Putamen (tissue), 1 donor: ENCODE measurements around the gene ACSM3.
"Not testable (repeated sequence)": the region's sequence is repeated elsewhere in the genome, so short reads cannot be mapped to it uniquely, and the experiment has no call there.

ENCODE experiments used
- DNase-seq: peaks from one replicate; pipeline ENCODE4 v3.0.0-alpha.2; 2016; ENCODE audit warnings: low spot score

Gene ACSM3

GRCh38 chr16:20763461-20764232, at the start of gene ACSM3:
TSS of gene ACSM3 (plus strand) at chr16:20764014. CDS start at chr16:20770035, 6,021 bp downstream.
- no peak for DNase-seq

- DNase-seq: not testable (repeated sequence)
Measured at GRCh38 chr16:20717718-20718117, 46.1 kb upstream of the ACSM3 start.

- DNase-seq: no peak
Measured at GRCh38 chr16:20720251-20720650, 43.6 kb upstream of the ACSM3 start.

- no peak for DNase-seq
Measured at GRCh38 chr16:20726661-20727060, 37.2 kb upstream of the ACSM3 start.

GRCh38 chr16:20727181-20727580, 36.6 kb upstream of the ACSM3 start:
- no peak for DNase-seq

GRCh38 chr16:20729141-20729540, 34.7 kb upstream of the ACSM3 start:
- DNase-seq: no peak

- no peak for DNase-seq
Measured at GRCh38 chr16:20734056-20734455, 29.8 kb upstream of the ACSM3 start.

GRCh38 chr16:20734782-20735181, 29.0 kb upstream of the ACSM3 start:
- DNase-seq: no peak

GRCh38 chr16:20735490-20735889, 28.3 kb upstream of the ACSM3 start:
- no peak for DNase-seq

- no peak for DNase-seq
Measured at GRCh38 chr16:20740007-20740883, 23.6 kb upstream of the ACSM3 start.

- peak; percentile 84 for DNase-seq
Measured at GRCh38 chr16:20740901-20741521, 22.8 kb upstream of the ACSM3 start.

- DNase-seq: peak; percentile 94
Measured at GRCh38 chr16:20741554-20742285, 22.1 kb upstream of the ACSM3 start, which contains the start of gene THUMPD1. TSS of gene THUMPD1 (minus strand) at chr16:20741818. CDS start at chr16:20741739, 79 bp downstream.

- DNase-seq: no peak
Measured at GRCh38 chr16:20743591-20743990, 20.2 kb upstream of the ACSM3 start.

- no peak for DNase-seq
Measured at GRCh38 chr16:20744922-20745440, 18.8 kb upstream of the ACSM3 start.

- DNase-seq: no peak
Measured at GRCh38 chr16:20746461-20746860, 17.4 kb upstream of the ACSM3 start.

GRCh38 chr16:20747030-20747816, 16.6 kb upstream of the ACSM3 start:
- DNase-seq: no peak

GRCh38 chr16:20749474-20749873, 14.3 kb upstream of the ACSM3 start:
- DNase-seq: no peak

GRCh38 chr16:20750558-20750957, 13.3 kb upstream of the ACSM3 start:
- no peak for DNase-seq

GRCh38 chr16:20753727-20754126, 10.1 kb upstream of the ACSM3 start:
- DNase-seq: no peak

GRCh38 chr16:20755238-20755637, 8.6 kb upstream of the ACSM3 start:
- DNase-seq: no peak

- not testable (repeated sequence) for DNase-seq
Measured at GRCh38 chr16:20755799-20756198, 8.0 kb upstream of the ACSM3 start.
